ENCODE results near the gene MRTFB.

GRCh38 chr16:14198012-14198411, 126.9 kb downstream of the MRTFB start:
- TF ChIP-seq CTCF (IDR thresholded peaks at IDR 0.05) (no peak), EP300 (IDR thresholded peaks at IDR 0.05) (no peak), POLR2AphosphoS5 (IDR thresholded peaks at IDR 0.05) (no peak)

Measured in suprapubic skin (tissue), 4 donors.